SK-N-SH (cell line): ENCODE results near the gene DCUN1D2. TPM values are rescaled to one million over a fixed set of nuclear protein-coding genes. Genes with fewer than 3 reads are reported as not detected.

Experiments used
- CTCF ChIA-PET: fragments of 300-600, 350-600 bp; formaldehyde crosslinking; extraction: SDS; loops from one replicate; lab custom pipeline; 2021; lab: Yijun Ruan, JAX
- POLR2A ChIA-PET: fragments of 350-600 bp; sonication (Branson Sonifier 250); formaldehyde crosslinking; extraction: SDS; loops from one replicate; lab custom pipeline; 2020; ENCODE audit warnings: antibody characterized with exemption, inconsistent platforms; lab: Yijun Ruan, JAX
- DNase-seq: peaks from one replicate; pipeline ENCODE4 v3.0.0; 2012
- H2AFZ ChIP-seq: fragments of 200-600 bp; sonication (generic); 2 replicates; pipeline ENCODE4 v1.8.1; 2016; ENCODE audit warnings: antibody characterized with exemption, mild to moderate bottlenecking, low read depth
- H3F3A ChIP-seq: fragments of 200-600 bp; sonication (generic); replicated peaks from 2 replicates; pipeline ENCODE3; 2016; ENCODE audit warnings: antibody characterized with exemption, mild to moderate bottlenecking; ENCODE audit not compliant: insufficient read depth
- H3K27ac ChIP-seq, 2 experiments: fragments of 200-500 bp in 1 of 2; fragments of 200-600 bp in 1 of 2; sonication (Bioruptor generic) in 1 of 2; sonication (generic), shearing (Covaris generic) in 1 of 2; 2 replicates each; pipeline versions ENCODE4 v1.5.1 to v1.6.1; 2014 to 2016; ENCODE audit warnings: low read depth in 2 of 2, inconsistent platforms in 1 of 2, low read length in 1 of 2, mild to moderate bottlenecking in 1 of 2, mixed read lengths in 1 of 2
- H3K27me3 ChIP-seq: fragments of 200-600 bp; sonication (generic), shearing (Covaris generic); 2 replicates; pipeline ENCODE4 v1.6.1; 2016; ENCODE audit warnings: mixed run types; ENCODE audit not compliant: insufficient read depth
- H3K36me3 ChIP-seq, 2 experiments: fragments of 200-500 bp in 1 of 2; fragments of 200-600 bp in 1 of 2; sonication (Bioruptor generic) in 1 of 2; sonication (generic) in 1 of 2; replicated peaks in 1 of 2; 2 replicates each; pipeline versions ENCODE3 to v1.5.1; 2014 to 2016; ENCODE audit warnings: low read length in 1 of 2, mild to moderate bottlenecking in 1 of 2; ENCODE audit not compliant: insufficient read depth in 2 of 2, control insufficient read depth in 1 of 2
- H3K4me1 ChIP-seq, 2 experiments: fragments of 200-500 bp in 1 of 2; fragments of 200-600 bp in 1 of 2; sonication (Bioruptor generic) in 1 of 2; sonication (generic), shearing (Covaris generic) in 1 of 2; 2 replicates each; pipeline versions ENCODE4 v1.5.1 to v1.6.1; 2014 to 2016; ENCODE audit warnings: low read depth in 1 of 2, low read length in 1 of 2, mixed run types in 1 of 2; ENCODE audit not compliant: insufficient read depth in 2 of 2, control insufficient read depth in 1 of 2
- H3K4me2 ChIP-seq: fragments of 200-600 bp; sonication (generic), shearing (Covaris generic); 2 replicates; pipeline ENCODE4 v1.6.1; 2017; ENCODE audit warnings: mixed run types
- H3K4me3 ChIP-seq, 2 experiments: fragments of 200-500 bp in 1 of 2; fragments of 200-600 bp in 1 of 2; sonication (Bioruptor generic) in 1 of 2; sonication (generic), shearing (Covaris generic) in 1 of 2; 2 replicates each; pipeline versions ENCODE4 v1.5.1 to v1.8.1; 2014 to 2016; ENCODE audit warnings: low read depth in 2 of 2, inconsistent platforms in 1 of 2, low read length in 1 of 2, mild to moderate bottlenecking in 1 of 2, mixed read lengths in 1 of 2, moderate library complexity in 1 of 2
- H3K79me2 ChIP-seq: fragments of 200-600 bp; sonication (generic); 2 replicates; pipeline ENCODE4 v1.8.1; 2017; ENCODE audit warnings: mild to moderate bottlenecking; ENCODE audit not compliant: insufficient read depth
- H3K9ac ChIP-seq: fragments of 200-600 bp; sonication (generic); 2 replicates; pipeline ENCODE4 v1.6.1; 2017; ENCODE audit warnings: mixed run types
- H3K9me2 ChIP-seq: fragments of 200-600 bp; sonication (generic); 2 replicates; pipeline ENCODE4 v1.6.1; 2017; ENCODE audit warnings: mixed run types
- H3K9me3 ChIP-seq: fragments of 200-600 bp; sonication (generic); 2 replicates; pipeline ENCODE4 v1.6.1; 2017; ENCODE audit warnings: mixed run types, mild to moderate bottlenecking, moderate library complexity
- H4K20me1 ChIP-seq: fragments of 200-600 bp; sonication (generic); 2 replicates; pipeline ENCODE4 v1.6.1; 2017; ENCODE audit warnings: mild to moderate bottlenecking, mixed run types; ENCODE audit not compliant: insufficient read depth
- CHD2 ChIP-seq: fragments of 150-350 bp; IDR thresholded peaks from 2 replicates; pipeline ENCODE4 v1.6.1; 2018; ENCODE audit warnings: low read length; ENCODE audit not compliant: partially characterized antibody
- ELF1 ChIP-seq: IDR thresholded peaks from 2 replicates; pipeline ENCODE4 v1.4.0; 2012
- EP300 ChIP-seq, 2 experiments: IDR thresholded peaks; 2 replicates each; pipeline versions ENCODE4 v1.4.0 to v1.6.1; 2012; ENCODE audit warnings: borderline replicate concordance in 1 of 2, low read depth in 1 of 2, low read length in 1 of 2
- FOXJ3 ChIP-seq: sonication (generic); formaldehyde crosslinking; IDR thresholded peaks from 2 replicates; pipeline ENCODE4 v1.5.1; 2020; ENCODE audit warnings: mild to moderate bottlenecking, missing genetic modification reagents
- FOXM1 ChIP-seq: IDR thresholded peaks from 2 replicates; pipeline ENCODE4 v1.4.0; 2012; ENCODE audit warnings: low read depth, mild to moderate bottlenecking
- GATA2 ChIP-seq: sonication (generic); formaldehyde crosslinking; IDR thresholded peaks from 2 replicates; pipeline ENCODE4 v1.5.0; 2020; ENCODE audit warnings: mild to moderate bottlenecking, missing genetic modification reagents
- JUND ChIP-seq: IDR thresholded peaks from 2 replicates; pipeline ENCODE4 v1.4.0; 2012
- MAX ChIP-seq: IDR thresholded peaks from 2 replicates; pipeline ENCODE4 v1.4.0; 2012; ENCODE audit warnings: low read depth
- MEF2A ChIP-seq: IDR thresholded peaks from 2 replicates; pipeline ENCODE4 v1.4.0; 2012; ENCODE audit warnings: low read depth, borderline replicate concordance
- MXI1 ChIP-seq: IDR thresholded peaks from 2 replicates; pipeline ENCODE4 v1.6.1; 2012; ENCODE audit warnings: mild to moderate bottlenecking, low read depth, low read length, improper control_type of control experiment
- RFX5 ChIP-seq: IDR thresholded peaks from 2 replicates; pipeline ENCODE4 v1.6.1; 2012; ENCODE audit warnings: mild to moderate bottlenecking, improper control_type of control experiment, low read length
- RXRA ChIP-seq: IDR thresholded peaks from 2 replicates; pipeline ENCODE4 v1.4.0; 2012; ENCODE audit warnings: low read depth, mild to moderate bottlenecking, borderline replicate concordance
- SMC3 ChIP-seq: IDR thresholded peaks from 2 replicates; pipeline ENCODE4 v1.6.1; 2012; ENCODE audit warnings: low read depth, low read length, improper control_type of control experiment
- TAF1 ChIP-seq: IDR thresholded peaks from 2 replicates; pipeline ENCODE4 v1.6.1; 2012; ENCODE audit warnings: low read depth, mild to moderate bottlenecking, low read length, moderate library complexity, borderline replicate concordance
- TCF12 ChIP-seq: IDR thresholded peaks from 2 replicates; pipeline ENCODE4 v1.4.0; 2012
- TEAD4 ChIP-seq: IDR thresholded peaks from 2 replicates; pipeline ENCODE4 v1.4.0; 2012; ENCODE audit warnings: mild to moderate bottlenecking, borderline replicate concordance; ENCODE audit not compliant: insufficient read depth
- USF1 ChIP-seq: IDR thresholded peaks from 2 replicates; pipeline ENCODE4 v1.4.0; 2012; ENCODE audit warnings: low read depth, borderline replicate concordance
- YY1 ChIP-seq: IDR thresholded peaks from 2 replicates; pipeline ENCODE4 v1.4.0; 2012; ENCODE audit warnings: low read depth, mild to moderate bottlenecking
- ZBTB33 ChIP-seq: IDR thresholded peaks from 2 replicates; pipeline ENCODE4 v1.4.0; 2012; ENCODE audit warnings: low read depth, borderline replicate concordance
- WGBS: methylation state at CpG from one replicate; pipeline ENCODE4 v1.1.6; 2017; ENCODE audit warnings: low lambda C conversion rate; 5-methylcytosine and 5-hydroxymethylcytosine counted together
- polyA plus RNA-seq, 3 experiments: library from polyadenylated mRNA; depleted of rRNA; stranded (reverse); fragments of >200 nt; gene quantifications; 2 replicates each; pipeline ENCODE4 v1.2.3, GENCODE V29; 2012
- TF ChIP-seq, protein P1 (sequence below): fragments of 200-600 bp; sonication (generic); IDR thresholded peaks from 2 replicates; pipeline ENCODE4 v1.6.1; 2017; ENCODE audit warnings: antibody characterized with exemption, mild to moderate bottlenecking, moderate library complexity

DCUN1D2 gene
- polyA plus RNA-seq, 1 of the 3 experiments (the other 2 are of a cell fraction): 11.0 TPM

GRCh38 chr13:113408562-113408961 lies 81.9 kb downstream of the DCUN1D2 start:
- H2AFZ ChIP-seq: no peak overlapping the region
- H3K79me2 ChIP-seq: no peaks in the 10 kb centered on the region
- ChIA-PET CTCF (interaction anchor here (1.1 to 2.5 kb wide), 3 partner anchors 9 to 43 kb away, joined by 4 to 8 read pairs (median 5); no protein-coding TSS in a partner anchor), POLR2A (no interaction called here)
- no peaks in the 10 kb centered on the region for H3K9me3 ChIP-seq
- H3K27ac ChIP-seq: peak overlapping the region in 1 of 2 experiments; percentile 79; a peak in 2 of 4 replicates
- H3K9ac ChIP-seq: no peak overlapping the region
- H3K4me2 ChIP-seq: no peak overlapping the region
- H3K9me2 ChIP-seq: no peaks in the 10 kb centered on the region
- no peaks in the 10 kb centered on the region for H4K20me1 ChIP-seq
- peaks cover 8 to 23% of the 10 kb centered on the region in 2 experiments for H3K4me1 ChIP-seq
- H3K36me3 ChIP-seq: no peaks in the 10 kb centered on the region
- no peak for DNase-seq
- 82% methylated on average over 3 of the region's 3 CpGs for WGBS
- TF ChIP-seq TCF12 (no peak), MAX (no peak), TAF1 (no peak), GATA2 (CRISPR knock-in tag) (no peak), EP300 (IDR thresholded peaks at IDR 0.05; ENCODE audit: borderline replicate concordance in 1 of 2, low read depth in 1 of 2, low read length in 1 of 2) (no peak), MEF2A (no peak), MXI1 (no peak), JUND (no peak)
- H3F3A ChIP-seq: peaks cover 4% of the 10 kb centered on the region
- no peaks in the 10 kb centered on the region for H3K27me3 ChIP-seq
- no peak overlapping the region for H3K4me3 ChIP-seq

GRCh38 chr13:113407531-113408393 lies 82.7 kb downstream of the DCUN1D2 start:
- Histone ChIP-seq H3K27me3 (no peaks in the 10 kb centered on the region), H3F3A (peaks cover 4% of the 10 kb centered on the region), H2AFZ (no peak overlapping the region; the same call in 1 of the 2 replicates), H3K4me3 (no peak overlapping the region), H4K20me1 (no peaks in the 10 kb centered on the region), H3K79me2 (no peaks in the 10 kb centered on the region), H3K4me1 (peaks cover 8 to 23% of the 10 kb centered on the region in 2 experiments), H3K9me2 (no peaks in the 10 kb centered on the region), H3K4me2 (no peak overlapping the region), H3K9me3 (no peaks in the 10 kb centered on the region), H3K9ac (no peak overlapping the region), H3K36me3 (no peaks in the 10 kb centered on the region), H3K27ac (peak overlapping the region in 1 of 2 experiments; percentile 79; a peak in 2 of 4 replicates)
- no peak for TF ChIP-seq TEAD4
- TF ChIP-seq FOXM1: no peak
- TF ChIP-seq MAX: no peak
- TF ChIP-seq ELF1: no peak
- no peak for TF ChIP-seq SMC3
- no peak for TF ChIP-seq ZBTB33
- TF ChIP-seq GATA2 (CRISPR knock-in tag): no peak
- no peak for TF ChIP-seq RFX5
- no peak for TF ChIP-seq TCF12
- TF ChIP-seq, protein P1, sequence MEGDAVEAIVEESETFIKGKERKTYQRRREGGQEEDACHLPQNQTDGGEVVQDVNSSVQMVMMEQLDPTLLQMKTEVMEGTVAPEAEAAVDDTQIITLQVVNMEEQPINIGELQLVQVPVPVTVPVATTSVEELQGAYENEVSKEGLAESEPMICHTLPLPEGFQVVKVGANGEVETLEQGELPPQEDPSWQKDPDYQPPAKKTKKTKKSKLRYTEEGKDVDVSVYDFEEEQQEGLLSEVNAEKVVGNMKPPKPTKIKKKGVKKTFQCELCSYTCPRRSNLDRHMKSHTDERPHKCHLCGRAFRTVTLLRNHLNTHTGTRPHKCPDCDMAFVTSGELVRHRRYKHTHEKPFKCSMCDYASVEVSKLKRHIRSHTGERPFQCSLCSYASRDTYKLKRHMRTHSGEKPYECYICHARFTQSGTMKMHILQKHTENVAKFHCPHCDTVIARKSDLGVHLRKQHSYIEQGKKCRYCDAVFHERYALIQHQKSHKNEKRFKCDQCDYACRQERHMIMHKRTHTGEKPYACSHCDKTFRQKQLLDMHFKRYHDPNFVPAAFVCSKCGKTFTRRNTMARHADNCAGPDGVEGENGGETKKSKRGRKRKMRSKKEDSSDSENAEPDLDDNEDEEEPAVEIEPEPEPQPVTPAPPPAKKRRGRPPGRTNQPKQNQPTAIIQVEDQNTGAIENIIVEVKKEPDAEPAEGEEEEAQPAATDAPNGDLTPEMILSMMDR: no peak
- no peak for TF ChIP-seq YY1
- TF ChIP-seq JUND: no peak
- TF ChIP-seq CHD2: no peak
- no peak for TF ChIP-seq USF1
- TF ChIP-seq RXRA: no peak
- no peak for TF ChIP-seq MEF2A
- no peak for TF ChIP-seq FOXJ3 (CRISPR knock-in tag)
- no peak for DNase-seq
- 71% methylated on average over 29 of the region's 41 CpGs for WGBS
- ChIA-PET POLR2A (no interaction called here), CTCF (interaction anchor here (0.7 to 2.5 kb wide), 4 partner anchors 9 to 44 kb away, joined by 3 to 8 read pairs (median 4); no protein-coding TSS in a partner anchor)
